ENCODE measurements around the gene TENT4B.

Gene TENT4B

DNA sequence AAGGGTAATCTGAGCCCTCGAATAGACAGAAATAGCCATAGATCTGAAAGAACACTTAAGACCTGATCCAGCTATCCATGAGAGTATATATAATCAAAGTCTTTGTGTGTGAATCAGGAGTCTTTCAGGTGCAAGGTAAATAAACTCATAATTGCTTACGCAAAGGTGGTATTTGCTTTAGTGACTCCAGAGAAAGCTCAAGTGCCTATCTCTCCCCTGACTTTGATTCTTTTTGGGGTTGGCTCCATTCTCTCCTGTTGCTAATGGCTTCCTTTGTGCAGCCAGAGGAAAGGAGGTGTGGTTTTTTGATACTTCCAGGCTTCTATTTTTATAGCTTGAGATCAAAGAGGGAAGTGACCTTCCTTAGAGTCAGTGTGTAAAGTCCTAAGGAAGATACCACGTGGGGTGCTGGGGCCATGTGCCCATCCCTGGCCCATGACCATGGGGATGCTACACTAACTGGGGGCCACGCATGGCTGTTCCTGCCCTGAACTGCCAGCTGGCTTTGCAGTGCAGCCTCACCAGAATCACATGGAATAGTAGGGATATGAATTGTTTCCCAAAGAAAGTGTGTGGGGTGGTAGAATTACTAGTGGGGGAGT is 45.8 kb downstream of the TENT4B start:
- no peak for DNase-seq

DNA sequence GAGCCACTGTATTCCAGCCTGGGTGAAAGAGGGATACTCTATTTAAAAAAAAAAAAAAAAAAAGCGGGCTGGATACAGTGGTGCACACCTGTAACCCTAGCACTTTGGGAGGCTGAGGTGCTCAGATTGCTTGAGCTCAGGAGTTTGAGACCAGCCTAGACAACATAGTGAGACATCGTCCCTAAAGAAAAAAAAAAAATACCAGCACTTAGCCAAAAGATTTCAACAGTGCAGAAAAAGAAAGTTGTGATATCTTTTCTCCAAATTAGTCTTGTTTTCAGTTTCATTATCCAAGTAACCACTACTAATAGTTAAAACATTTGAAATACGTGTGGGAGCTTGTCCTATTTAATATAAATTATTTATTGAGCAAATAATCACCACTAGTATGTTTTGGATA is 48.7 kb downstream of the TENT4B start:
- no peak for DNase-seq

DNA sequence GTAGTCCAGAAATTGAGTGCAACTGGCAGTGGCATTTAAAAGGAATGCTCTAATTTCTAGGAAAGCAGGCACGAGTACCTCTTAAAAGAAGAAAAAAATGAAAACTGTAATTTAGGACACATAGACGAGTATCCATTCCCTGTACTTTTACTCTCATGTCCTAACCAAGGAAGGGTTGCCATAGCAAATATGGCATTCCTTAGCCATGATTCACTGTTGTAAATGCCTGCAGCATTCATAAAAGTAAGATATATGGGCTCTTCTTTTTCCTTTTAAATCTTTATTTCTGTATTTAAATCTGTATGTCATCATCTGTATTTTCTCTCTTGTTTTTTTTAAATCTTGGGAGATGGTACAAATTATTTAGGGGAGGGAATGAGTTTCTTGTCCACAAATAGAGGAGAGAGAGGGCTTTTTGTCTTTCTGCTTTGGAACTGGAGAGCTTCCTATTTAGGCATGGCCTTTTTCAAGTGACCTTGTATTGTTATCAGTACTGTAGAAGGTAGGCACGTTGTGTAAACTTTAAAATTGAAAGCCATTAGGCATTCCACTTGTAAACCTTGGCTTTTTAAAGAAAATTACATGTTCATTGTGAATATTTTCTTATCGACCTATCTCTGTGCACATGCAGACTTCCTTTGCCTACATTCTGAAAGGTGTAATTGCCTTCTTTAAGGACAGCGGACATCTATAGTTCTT is 50.0 kb downstream of the TENT4B start:
- no peak for DNase-seq

DNA sequence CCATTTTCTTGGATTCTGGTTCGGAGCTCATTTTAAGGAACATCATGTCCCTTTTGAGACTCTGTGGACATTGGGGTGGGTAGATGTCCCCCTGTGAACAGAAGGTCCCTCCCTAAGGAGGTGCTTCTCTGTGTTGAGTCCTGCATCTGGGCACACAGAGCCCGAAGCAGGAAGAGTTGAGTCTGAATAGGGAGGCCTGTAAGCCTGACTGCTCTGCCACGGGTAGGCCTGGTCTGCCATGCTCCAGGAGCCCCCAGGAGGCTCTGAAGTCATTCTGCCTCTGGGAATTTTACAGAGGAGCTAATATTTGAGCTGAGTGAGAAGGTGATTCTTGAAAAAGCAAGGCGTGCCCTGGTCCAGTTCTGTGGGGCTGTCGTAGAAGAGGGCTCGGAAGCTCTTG is 50.6 kb downstream of the TENT4B start:
- no peak for DNase-seq

DNA sequence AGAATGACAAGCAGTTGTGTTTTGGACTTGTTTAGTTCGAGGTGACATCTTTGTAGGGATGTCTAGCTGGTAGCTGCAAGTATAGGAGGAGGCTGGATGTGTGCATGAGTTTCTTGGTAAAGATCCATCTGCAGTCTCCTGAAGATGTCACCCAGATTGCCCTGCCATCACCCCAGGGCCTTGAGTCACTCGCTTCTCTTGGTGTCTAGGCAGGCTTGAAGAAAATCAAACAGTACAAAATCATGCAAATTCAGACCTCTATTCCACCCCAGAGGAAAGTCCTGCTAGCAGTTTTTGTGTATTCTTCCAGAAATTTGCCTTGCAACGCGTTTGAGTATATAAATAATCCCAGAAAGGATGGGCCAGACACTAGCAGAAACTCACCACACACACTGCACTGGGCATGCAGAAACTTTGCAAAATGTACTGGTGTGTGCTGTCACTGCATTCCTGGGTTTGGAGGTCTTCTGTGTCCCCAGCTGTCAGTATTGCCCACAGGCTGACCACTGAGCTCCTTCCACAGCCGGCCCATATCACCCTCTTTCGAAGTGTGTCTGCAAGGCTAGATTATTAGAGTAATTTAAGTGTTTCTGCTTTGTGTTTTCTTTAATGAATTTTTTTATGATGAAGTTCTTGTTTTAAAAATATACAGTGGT is 51.5 kb downstream of the TENT4B start:
- DNase-seq: no peak

DNA sequence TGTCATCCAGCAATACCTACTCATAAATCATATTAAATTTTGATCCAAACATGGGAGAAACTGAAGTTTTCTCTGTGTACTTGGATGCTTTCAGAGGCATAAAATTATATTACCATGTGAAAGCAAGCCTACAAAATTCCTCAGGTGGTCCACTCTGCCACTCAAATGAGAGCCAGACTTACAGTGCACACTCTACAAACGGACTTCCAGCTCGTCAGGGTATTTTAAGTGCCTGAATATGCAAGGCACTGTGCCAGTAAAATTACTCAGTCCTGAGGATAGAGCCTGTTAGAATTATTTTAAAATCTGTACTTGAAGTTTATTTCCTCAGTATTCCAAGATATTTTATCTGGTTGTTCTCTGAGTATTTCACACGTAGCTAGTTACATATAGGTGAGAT is 54.5 kb downstream of the TENT4B start:
- no peak for DNase-seq

DNA sequence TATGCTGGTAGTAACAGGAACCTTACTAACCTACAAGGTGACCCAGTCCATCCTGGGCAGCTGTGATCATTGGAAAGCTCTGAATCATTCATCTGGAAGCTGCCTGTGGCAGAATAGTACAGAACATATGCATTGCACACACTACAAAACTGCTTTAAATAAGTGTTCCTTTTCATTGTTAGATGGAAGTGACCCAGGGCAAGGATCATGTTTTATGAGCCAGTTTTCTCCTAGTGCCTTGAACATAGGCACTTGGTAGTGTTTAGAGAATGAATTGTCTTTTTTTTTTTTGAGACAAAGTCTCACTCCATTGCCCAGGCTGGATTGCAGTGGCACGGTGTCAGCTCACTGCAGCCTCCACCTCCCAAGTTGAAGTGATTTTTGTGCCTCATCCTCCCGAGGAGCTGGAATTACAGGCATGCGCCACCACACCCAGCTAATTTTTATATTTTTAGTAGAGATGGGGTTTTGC is 55.4 kb downstream of the TENT4B start:
- no peak for DNase-seq

DNA sequence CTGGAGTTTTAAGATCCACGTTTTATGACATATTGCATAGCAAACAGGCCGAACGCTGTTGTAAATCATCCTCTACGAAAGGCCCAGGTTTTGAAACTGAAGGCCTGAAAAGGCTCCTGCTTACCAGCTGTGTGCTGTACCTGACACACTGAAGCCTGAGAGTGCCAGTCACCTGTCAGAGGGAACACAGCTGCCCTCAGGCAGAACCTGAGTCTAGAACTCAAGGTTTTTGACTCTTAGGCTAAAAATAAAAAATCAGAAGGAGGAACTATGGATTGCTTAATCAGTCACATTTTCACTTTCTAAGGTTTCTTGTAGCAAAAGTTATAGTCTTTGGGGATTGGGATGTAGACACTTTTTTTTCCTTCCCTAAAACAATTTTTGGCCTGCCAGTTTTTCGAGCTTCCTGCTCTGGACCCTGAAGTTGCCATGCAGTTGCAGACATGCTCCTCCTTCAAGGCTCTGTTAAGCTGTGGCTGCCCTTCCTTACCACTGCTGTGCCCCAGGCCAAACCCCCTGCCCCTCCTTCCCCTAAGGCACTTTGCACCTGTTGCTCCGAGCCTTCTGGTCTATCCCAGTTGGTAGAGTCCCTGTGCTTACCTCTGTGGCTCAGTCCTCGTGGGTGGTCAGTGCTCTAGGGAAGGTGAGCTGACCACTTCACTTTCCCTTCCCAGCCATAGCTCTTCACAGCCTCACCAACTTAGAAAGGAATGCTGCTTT is 56.6 kb downstream of the TENT4B start:
- DNase-seq: no peak

DNA sequence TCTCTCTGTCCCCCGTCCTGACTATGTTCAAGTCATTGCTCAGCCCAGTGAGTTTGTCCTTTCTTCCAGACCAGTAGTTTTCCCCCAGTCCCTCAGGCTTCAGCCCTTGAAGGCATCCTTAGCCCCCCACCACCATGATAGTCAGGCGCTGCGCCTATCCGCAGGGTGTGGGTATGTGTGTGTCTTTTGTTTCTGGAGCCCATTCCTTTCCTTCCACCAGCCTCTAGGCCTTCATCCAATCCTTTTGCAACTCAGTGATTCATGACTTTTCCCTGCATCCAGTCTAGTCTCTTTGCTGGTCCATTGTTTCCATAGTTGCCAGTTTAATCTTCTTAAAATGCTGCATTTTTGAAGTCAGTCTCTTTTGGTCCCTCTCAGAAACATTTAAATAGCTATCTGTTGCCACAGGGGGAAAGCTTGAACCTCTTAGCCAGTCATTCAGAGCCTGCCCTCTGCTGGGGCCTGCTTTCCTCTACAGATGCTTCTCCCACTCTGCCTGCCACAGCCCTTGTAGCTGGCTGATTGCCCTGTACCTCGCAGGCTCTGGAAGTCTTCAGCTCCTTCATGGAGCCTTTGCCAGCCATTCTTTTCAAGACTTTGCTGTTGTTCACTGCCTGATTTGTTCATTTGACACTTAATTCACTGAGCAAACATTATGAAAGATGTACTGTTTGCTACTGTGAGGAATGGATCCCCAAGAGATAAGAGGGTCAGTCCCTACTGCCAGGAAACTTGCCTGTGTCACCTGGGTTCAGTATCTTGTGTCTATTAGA is 57.3 kb downstream of the TENT4B start:
- DNase-seq: peak; percentile 50

DNA sequence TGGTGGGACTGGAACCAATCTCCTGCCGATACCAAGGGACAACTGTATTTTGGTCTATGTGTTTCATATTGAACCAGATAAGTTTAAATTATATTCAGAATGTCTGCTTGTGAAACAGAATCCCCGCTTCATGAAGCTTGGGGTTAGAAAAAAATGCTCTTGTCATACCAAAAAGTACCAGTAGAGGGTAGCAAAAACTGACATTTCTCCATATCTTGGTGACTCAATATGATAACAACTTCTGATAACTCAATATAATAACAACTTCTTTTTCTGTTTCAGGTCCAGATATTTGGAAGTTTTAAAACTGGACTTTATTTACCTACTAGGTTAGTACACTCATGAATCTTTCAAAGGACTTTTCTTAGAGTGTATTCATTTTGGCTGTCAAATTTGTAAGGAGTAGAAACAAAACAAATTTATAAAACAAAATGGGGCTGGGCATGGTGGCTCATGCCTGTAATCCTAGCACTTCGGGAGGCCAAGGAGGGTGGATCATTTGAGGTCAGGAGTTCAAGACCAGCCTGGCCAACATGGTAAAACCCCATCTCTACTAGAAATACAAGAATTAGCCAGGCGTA is 60.9 kb downstream of the TENT4B start:
- no peak for DNase-seq

DNA sequence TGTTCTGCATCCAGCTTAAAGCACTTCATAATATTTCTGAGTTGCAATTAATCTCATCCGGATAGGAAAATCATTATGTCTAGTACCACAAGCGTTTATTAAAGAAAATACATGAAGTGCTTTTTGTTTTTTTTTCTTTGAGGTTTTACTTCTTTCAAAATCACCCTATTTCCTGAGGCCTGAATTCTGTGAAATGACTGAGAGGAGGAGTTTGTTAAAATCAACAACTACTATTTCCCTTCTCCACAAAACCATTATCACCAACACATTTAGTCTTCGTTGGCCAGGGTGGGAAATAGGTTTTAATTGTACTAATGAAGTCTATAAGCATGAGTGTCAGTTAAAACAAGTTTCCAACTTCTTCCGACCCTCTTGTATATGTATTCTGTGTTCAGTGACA is 62.6 kb downstream of the TENT4B start:
- DNase-seq: no peak

DNA sequence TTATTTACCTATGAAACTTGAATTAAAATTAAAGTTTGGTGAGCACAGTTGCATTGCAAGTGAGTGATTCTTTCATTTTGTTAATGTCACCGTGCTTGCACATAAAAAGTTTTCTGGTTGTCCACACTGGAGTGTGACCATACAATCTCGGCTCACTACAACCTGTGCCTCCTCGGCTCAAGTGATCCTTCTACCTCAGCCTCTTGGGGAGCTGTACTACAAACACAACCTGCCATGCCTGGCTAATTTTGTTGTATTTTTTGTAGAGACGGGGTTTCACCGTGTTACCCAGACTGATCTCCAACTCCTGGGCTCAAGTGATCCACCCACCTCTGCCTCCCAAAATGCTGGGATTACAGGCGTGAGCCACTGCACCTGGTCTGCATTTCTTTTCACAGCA is 63.1 kb downstream of the TENT4B start:
- no peak for DNase-seq

DNA sequence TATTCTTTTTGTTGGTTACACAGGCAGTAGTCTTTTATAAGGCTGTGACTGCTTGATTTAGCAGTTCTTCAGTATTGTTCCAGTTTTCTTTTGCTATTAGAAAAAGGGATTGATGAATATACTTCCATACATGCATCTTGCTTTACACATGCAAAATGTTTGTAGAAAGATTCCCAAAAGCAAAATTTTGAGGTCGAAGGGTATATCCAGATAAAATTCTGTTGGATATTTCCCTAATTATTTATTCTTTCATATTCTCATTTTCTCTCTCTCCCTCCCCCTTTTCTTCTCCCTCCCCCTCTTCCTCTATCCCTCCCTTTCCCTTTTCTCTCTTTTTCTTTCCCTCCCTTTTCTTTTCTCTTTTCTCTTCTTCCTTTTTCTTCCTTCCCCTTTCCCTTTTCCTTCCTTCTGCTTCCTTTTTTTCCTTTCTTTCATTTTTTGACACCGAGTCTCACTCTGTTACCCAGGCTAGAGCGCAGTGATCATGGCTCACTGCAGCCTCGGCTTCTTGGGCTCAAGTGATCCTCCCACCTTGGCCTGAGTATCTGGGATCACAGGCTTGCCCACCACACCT is 66.4 kb downstream of the TENT4B start:
- DNase-seq: no peak

DNA sequence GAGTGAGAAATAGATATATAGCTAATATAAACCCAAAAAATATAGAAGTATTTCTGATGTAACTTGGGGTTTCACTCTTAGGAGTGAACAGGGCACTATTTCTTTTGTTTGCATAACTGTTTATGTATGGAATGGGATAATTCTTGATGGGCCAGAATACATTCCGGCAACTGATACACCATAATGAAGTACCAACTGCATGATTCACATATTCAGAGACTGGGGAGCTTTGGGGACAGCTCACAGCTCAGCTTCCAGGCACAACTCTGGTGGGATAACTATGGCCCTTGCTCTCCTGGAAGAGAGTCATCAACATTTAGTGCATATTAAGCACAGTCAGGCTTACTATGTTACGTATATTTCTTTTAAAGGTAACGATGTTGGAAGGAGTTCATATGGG is 71.2 kb downstream of the TENT4B start:
- no peak for DNase-seq

DNA sequence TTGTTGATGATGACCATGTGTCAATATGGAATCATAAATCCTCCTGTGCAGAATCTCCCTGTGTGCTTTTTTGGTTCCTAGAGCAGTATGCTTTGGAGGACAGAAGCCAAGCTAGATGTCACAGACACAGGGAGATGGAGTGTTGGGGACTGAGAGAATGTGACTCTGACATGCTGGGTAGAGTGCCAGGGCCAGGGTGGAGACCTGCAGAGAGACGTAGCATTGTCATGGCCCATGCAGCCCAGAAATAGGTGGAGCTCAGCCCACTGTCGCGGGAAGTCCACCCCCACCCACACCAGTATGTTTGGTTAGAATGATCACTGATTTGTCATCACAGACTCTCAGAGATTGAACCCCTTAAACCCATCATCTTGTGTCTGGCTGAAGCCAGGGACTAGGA is 74.0 kb downstream of the TENT4B start:
- DNase-seq: no peak

DNA sequence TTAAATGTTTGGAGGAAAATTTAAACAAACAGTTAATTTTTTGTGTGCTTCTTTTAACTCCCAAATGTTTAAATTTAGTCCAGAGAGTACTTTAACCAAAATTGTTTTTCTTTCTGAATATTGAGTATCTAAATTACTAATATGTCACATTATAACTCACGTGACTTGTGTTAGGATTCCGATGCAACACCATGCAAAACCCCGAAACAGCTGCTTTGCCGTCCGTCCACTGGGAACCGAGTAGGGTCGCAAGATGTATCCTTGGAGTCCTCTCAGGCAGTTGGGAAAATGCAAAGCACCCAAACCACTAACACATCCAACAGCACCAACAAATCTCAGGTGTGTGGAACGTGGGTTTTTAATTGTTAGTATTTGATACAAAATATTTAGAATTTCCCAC is 74.6 kb downstream of the TENT4B start:
- DNase-seq: no peak

DNA sequence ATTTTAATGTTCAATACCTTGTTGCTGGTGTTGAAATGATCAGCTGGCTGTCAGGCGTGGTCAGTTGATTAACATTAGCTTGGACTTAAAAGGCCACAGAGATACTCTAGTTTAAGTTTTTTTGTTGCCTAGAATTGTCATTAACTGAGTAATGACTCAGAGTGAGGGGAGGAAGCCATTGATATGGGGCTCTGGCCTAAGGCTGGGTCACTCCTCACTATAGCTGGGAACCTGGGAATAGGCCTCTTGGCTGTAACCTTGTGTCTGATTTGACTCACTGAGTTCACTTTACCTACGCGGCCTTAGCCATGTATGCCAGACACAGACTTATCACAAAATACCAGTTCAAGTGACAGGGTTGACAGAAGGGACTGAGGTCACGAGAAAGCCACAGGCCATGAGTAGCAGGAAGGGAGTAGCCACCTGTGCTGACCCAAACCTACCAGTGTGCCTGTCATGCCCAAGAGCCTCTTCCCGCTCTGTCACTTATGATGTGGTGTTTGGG is 75.3 kb downstream of the TENT4B start:
- no peak for DNase-seq

DNA sequence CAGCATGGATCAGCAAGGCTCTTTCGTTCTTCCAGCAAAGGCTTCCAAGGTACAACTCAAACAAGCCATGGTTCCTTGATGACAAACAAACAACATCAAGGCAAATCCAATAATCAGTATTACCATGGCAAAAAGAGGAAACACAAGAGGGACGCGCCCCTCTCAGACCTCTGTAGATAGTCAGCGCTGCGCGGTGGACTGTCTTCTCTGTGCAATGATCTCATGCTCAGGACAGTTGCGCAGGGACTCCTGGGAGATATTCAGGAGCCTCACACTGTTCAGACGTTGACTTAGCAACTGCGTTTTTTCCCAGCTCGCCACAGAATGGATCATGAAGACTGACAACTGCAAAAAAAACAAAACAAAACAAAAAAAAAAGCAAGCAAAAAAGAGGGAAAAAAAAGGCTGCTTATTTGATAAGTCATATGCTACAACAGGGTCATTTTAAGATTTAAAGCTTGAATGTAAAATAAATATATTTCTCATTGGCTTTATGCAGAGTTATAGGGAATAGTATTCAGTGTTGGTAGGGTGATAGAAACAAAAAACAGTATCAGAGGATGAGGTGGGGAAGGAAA is 76.1 kb downstream of the TENT4B start:
- no peak for DNase-seq

DNA sequence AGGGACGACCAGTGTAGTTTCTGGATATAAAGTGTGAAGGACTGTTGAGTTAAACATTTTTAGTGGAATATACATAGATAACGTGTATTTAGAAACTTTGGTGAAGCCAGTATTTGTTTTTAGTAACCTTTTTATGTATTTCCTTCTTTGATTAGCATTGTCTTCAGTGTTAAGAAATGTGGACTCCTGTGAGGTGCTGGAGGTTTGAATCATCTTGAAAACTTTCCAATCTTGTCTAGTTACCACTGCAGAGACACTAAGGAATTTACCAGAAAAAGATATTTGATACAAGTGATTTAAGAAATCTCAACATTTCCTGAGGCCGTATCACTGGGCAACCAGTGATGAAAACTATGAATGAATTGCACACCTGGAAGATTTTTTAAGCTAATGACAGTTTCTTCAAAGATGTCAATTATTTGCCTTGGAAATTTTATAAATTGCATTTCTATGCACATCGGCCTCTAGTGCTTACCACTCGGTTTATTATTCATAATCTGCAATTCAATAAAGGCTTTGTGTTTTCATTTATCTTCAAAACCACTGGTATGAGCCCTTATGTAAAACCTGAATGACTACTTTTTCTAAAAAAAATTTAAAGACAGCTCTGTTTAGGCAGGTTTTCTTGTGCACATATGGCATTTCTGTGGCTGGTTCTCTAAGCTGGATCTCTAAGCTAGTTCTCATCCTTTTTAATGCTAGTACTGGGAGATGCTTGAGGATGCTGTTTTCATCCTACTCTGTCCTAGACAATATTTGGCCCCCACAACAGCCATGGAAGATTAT is 81.9 kb downstream of the TENT4B start:
- no peak for DNase-seq

DNA sequence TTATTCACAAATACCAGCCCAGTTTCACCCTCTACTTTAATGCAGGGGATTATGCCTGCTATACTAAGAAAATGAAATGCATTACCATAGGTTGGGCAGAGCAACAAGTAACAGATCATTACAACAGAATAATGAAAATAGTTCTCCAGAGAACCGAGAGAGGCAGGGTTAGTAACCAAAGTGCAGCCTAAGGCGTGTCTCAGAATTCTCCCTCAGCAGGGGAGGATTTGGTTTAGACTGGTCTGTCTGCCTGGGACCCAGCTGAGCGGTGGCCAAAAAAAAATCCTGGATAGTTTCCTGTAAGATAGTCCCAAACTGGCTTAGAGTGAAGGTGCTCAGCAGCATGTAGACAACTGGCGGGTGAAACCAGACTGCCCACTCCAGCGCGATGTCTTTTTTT is 82.5 kb downstream of the TENT4B start:
- DNase-seq: no peak

DNA sequence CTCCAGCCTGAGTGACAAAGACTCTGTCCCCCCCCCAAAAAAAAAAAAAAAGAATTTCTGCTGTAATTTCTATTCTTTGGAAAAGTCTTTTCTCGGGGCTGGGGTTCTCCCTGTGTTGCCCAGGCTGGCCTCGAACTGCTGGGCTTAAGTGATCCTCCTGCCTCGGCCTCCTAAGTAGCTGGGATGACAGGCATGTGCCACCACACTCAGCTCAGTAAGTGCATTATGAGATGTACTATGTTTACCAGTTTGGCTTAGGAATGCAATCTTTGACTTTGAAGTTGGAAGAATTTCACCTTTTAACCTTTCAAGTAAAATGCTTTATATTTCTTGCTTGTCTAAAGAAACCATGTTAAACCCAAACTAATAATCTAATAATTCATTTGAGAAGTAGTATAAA is 85.2 kb downstream of the TENT4B start:
- DNase-seq: no peak

Measured in SHP77 treated with DMSO at 0.1 percent for 48 hours (cell line).